IPS DF 19.7 (cell line): ENCODE results near the gene TNIP3.
"Not testable (repeated sequence)": the region's sequence is repeated elsewhere in the genome, so short reads cannot be mapped to it uniquely, and the experiment has no call there.

ENCODE experiments used
- DNase-seq: peaks from one replicate; pipeline ENCODE4 v3.0.0-alpha.2; 2013; ENCODE audit warnings: low read depth, low spot score

The TNIP3 gene

DNA sequence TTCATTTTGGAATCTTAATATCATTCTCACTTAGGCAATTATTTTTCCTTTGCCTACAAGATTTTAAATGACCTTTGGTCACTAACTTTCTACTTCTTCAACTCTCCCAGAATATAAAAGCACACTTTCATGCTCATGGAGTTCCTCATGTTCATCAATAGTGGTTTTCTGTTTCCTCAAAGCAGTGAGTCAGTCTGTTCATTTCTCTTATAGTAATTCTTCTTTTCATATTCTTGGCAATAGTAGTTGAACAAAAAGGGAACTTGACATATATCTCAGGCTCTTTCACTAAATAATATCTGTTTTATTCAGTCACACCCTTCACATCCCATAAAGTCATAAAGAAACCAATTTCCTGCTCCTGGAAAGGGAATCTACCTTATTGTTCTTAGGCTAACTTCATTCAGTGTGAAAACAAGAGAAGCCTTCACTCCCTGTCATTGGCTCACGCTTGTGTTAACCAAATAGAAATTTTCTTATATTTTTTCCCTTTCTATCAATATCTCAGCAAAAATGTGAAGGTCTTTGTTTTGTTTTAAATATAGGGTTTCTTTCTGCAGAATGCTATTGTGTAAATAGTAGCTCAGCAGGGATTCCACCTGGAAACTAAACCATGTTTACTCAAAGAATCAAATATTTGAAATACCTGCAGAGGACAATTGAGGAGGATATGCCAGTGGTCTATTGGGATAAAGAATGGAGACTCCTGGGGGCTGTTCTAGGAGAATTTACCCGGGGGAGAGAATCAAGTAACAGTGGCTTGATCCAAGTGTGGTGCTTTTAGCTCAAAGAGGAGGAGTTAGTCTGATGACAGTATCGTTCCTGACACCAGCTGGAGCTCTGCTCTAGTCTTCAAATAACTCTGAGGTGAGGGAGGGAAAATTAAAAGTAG, 13.4 kb upstream of the TNIP3 start:
- peak; percentile 25 for DNase-seq

DNA sequence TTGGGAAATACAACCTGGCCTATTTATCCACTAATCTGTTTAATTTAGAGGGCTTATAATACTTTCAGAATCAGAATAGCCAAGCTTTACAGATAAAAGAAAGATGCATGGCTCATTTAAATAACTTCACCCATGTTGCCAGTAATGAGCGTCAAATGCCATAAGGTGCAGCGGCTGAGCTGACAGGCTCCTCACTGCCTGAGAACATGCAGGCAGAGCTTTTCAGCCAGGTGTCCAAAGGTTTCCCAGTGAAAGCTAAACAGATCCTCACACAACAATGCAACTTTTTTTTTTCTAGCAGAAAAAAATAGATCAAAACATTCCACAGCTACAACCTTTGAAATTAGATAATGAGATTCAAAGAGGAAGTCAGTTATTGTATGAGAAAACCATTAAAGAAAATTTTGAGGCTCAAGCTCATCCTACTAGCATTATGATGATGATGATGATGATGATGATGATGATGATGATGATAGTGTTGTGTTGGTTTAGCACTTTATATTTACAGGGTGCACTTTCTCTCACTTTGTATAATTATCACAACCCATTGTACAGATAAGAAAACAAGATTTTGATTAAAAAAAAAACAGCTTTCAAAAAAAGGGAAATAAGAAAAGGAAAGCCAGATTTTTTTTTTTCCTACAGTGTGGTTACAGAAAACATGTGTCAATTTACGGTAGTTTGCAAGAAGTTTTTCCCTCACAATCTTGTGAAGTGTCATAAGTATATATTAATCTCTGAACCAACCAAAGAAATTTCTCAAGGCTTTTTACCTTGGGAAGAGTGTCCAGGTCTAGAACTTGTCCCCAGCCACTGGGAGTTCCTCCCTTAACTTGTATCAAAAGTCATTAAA, 12.2 kb upstream of the TNIP3 start:
- no peak for DNase-seq

DNA sequence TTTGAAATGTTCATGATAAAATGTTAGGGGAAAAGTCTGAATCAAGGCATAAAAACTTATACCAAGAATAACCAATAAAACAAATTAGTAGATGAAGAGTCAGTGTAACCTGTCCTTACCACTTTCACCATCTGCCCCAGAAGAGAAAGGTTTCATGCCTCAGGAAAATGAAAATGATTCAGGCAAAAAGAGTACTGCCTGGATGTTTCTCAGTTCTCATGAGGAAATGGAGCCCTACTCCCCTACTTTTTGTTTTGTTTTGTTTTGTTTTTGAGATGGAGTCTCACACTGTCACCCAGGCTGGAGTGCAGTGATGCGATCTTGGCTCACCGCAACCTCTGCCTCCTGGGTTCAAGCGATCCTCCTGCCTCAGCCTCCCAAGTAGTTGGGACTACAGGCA, 7.4 kb upstream of the TNIP3 start:
- not testable (repeated sequence) for DNase-seq

DNA sequence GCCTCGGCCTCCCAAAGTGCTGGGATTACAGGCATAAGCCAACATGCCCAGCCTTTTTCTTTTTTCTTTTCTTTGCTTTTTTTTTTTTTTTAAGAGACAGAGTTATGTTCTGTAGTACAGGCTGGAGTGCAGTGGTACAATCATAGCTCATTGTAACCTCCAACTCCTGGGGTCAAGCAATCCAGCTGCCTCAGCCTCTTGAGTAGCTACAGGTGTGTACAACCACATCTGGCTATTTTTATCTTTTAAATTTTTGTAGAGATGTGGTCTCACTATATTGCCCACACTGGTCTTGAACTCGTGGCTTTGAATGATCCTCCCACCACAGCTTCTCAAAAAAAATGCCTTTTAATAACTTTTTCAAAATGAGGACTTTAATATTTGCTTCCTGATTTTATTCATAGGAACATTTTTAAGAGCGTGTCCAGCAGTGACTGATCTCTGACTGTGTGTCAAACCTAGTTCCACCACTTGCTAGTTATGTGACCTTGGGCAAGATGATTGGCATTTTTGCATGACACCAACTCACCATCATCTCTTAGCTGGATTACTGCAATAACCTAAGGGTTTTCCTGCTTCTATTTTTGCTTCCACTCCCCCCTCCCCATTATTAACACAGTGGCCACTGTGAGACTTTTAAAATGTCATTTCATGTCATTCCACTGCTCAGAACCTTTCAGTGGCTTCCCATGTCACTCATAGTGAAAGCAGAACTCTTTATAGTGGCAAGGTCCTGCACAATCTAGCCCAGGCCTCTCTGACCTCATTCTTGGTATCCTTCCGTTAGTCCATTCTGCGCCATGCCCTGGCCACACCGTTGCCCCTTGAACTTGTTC, 4.5 kb upstream of the TNIP3 start:
- no peak for DNase-seq

DNA sequence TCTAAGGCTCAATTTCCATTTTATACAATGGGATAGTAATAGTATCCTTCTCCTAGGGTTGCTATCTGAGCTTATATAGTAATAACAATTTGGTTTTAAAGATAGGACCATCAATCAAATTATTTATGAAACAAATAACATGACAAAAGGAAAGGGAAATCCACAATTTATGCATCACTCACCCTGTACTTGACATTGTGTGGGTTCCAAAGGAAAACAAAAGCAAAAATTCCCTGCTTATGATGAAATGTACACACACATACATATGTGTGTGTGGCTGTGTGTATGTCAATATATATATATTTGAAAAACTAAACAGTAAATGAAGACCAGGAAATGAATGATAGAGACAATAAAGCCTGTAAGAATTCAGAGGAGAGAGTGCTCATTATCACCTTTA, 2.9 kb upstream of the TNIP3 start:
- no peak for DNase-seq

DNA sequence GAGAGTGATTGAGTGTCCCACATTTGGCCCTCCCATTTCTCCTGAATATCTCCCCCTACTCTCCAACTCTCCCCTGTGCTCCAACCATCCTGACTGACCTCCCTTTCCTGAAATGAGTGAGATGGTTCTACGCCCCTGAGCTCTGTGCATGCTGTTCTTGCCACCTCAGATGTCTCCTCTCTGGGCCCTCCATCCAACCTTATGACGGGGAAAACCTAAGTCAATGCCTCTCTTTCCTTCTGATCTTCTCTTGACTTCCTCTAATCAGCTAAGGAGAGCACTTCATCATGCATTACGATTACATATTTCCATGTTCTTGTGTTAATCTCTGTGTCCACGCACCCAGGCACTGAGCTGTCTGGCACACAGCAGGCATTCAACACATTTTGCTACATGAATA, 1.1 kb upstream of the TNIP3 start:
- no peak for DNase-seq

DNA sequence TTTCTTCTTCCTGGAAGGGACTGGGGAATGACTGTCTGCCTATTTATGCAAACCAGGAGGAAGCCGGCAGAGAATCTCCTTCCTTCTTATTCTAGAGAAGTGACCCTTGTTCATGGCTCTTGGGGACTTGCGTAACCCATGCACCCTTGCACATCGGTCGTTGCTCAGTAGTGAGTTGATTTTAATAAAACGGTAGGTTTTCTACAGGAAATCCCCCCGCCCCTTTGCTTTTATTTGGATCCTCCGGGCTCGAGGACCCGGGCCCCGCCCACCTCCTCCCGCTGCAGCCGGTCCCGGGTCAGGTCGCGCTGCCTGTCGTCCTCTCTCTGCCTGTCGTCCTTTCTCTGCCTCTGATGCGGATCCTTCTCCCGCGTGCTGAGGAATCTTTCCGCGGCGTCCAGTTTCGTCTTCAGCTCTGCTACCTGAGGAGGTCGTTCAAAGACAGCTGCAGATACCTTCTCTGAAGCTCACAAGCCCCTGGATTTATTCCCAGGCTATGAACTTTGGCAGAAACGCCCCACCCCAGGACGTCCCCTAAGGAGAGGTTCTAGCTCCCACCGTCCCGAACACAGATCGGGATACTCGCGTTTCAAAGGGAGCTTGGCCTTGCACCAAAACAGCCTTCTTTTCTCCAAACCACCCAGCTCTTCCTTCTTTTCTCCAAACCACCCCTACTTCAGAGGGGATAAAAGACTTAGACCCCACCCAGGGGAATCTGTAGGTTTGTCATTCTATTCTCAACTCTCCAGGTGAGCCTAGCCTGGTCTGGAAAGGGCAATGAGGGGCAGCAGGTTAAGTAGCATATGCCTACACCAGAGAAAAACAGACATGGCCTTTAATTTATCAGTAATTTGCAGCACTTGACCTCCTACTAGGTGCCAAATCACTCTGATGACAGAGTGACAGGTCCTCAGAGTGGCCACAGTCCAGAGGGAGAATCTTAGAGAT, 7.0 kb downstream of the TNIP3 start:
- DNase-seq, result no peak

DNA sequence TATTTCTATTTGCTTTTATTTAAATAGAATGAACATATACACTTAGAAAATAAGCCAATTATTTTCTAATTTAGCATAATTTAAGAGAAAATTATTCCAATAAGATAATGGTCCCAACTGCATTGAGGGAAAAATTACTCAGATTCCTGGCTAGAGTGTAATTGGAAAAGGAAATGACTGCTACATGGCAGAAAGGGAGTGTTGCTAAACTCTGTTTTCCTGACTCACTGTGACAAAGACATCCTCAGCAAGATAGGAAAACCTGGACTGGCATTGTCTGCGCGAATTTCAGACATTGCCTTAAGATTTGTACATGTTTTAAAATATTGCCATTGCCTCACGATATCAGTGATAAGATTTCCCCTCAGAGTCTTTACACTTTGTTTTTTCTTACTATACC, 8.2 kb downstream of the TNIP3 start:
- no peak for DNase-seq

DNA sequence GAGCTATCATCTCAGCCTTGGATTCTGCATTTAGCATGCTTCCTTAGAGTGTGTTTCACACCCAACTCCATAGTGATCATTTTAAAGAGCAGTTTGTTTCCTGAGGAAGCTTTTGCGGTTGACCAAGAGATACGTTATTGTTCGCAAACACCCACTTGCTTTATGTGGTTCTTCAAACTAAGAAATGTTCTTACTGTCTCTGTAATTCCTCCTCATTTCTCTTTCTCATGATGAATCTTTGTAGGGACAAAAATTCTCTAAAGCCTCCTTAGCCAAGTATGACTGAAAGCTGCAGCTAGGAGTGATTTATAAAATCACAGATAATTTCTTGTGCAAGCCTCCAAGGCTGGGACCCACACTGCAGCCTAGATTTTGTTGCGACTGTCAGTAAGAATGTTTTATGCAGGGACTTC, 10.0 kb downstream of the TNIP3 start:
- DNase-seq, result no peak

DNA sequence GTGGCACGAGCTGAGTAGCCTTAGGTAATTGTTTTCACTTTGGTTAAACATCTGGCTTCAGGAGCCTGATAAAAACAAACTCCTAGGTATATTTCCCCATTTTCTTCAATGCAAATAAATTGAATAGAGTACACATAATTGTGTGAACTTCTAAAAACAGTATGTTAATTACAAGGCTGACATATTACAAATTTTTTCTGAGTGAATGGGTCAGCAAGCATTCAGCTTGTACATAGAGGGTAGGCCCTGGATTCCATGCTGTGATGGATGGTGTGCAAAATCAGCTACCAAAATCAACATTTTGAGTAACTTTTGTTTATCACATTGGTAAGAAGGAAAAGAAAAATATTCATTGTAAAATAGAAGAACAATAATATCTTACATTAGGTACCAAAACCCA, 12.2 kb downstream of the TNIP3 start:
- no peak for DNase-seq

DNA sequence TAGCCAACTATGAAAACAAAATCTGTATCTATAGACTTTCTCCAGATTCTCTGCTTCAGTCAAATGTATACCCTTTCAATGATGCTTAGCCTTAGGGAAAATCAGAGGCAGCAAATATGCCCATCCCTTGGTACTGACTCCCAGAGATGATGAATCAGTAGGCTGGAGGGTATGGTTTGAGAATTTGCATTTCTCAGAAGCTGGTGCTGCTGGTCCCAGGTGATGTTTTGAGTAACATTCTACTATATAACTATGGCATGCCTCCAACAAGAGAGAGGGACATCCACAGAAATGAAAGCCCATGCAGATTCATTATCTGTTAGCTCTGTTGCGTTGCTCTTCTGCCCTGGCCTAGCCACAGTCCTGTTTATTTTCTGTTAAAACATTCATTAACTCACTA, 13.6 kb downstream of the TNIP3 start:
- DNase-seq, result no peak

DNA sequence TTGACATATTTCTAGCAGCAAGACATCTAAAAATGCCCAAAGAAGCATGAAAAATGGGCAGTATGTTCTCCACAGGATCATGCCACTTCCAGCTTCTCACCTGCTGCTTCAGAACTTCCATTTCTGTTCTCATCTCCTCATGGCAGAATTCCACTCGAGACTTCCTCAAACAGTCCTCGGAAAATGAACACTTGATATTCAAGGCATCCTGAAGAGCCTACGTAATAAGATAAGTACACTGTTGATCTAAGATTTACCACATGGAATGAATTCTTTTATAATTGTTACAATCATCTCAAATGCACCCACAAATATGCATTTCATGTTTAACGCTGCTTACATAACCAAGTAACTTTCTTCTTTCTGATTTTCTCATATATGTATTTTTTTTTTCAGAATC, 14.1 kb downstream of the TNIP3 start:
- no peak for DNase-seq

DNA sequence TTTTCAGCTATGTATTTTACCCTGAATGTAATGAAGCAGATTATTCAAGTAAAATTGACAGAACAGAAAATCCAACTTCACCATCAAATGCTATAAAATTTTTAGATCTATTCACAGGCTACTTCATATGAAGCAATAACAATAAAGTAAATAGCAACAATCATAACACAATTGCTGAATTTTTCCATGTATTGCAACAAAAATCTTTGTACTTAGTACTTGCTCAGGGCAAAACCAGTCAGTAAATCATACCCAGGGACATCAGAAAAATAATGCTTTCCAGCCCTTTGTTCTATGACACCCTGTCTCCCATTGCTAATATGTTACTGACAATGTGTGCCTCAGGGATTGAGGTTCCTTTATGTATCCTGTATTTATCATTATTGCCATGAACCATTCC, 15.5 kb downstream of the TNIP3 start:
- DNase-seq, result no peak

DNA sequence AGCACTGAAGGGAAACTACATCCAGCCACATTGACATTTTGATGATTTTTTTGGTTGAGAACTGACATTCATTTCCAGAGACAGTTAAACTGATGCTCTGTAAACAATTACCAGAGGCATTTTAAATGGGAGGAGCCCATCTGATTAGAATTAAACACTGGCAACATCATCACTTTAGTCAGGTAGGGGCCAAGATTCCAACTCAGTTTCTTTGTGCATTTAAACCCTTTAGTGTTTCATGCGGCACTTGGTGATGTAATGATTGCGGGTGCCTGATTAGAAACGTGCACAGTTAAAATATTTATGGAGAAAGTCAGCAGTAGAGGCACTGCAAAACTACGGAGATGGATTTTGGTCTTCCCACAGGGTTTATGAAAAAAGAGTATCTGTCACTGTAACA, 16.1 kb downstream of the TNIP3 start:
- DNase-seq, result no peak

DNA sequence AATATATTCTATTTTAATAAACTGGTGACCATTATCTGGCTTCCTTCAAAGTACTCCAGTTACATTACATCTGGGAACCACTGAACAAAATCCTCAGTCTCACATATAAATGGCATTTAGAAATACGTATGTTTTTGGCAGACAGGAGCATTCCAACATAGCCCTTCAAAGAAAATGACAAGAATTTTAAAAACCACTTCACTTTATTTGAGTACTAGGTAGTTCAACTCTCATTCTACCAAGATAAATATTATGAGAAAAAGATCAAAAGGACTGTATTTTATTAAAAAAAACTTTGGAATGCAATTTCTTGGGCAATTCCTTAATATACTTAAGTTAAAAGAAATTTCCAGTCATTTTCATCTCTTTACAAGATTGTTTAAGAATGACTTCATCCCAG, 17.6 kb downstream of the TNIP3 start:
- no peak for DNase-seq

DNA sequence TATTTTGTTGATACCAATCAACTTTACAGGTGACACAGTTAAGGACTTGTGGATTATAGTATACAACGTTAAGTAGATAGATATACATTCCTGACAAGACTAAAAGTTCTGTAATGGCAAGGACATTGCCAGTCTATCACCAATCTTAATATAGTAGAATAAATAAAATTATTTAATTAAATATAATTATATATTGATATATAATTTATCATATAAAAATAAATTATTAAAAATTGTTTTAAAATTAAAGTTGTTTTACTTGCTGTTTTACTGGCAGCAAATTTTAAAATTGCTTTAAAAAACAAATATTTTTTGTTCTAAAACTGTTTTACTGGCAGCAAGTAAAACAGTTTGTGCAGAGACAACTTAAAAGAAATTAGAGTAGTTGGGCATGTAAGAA, 18.7 kb downstream of the TNIP3 start:
- DNase-seq, result no peak

DNA sequence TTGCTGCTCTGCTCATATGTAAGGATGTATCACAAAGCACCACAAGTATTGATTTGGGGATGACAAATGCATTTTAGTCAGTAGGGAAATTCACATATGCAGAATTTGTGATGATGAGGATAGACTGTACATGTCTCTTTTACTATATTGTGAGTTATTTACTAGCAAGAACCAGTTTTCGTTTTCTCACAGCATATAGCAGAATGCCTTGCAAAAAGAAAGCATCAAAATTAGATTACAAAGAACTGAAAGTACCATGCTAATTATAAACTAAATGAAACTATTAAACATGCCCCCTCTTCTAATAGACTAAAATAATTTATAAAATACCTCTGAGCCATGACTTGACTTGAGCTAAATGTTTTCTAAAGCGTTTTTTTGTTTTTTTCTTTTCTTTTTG, 20.1 kb downstream of the TNIP3 start:
- no peak for DNase-seq

DNA sequence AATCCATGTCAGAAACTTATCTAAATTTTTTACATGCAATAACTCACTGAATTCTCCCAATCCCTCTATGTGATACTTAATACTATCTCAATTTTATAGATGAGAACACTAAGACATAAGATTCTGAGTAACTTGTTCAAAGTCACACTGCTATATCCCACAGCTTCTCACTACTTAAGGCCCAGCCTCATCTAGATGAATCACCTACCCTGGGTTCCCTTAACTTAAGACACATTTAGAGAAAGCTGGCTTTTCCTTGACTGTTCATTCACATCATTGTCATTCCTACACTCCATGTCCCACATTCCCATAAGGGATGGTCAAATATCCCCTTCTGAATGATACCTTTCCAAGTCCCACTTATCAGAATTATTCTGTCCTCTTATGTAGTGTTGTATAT, 21.0 kb downstream of the TNIP3 start:
- DNase-seq, result no peak

DNA sequence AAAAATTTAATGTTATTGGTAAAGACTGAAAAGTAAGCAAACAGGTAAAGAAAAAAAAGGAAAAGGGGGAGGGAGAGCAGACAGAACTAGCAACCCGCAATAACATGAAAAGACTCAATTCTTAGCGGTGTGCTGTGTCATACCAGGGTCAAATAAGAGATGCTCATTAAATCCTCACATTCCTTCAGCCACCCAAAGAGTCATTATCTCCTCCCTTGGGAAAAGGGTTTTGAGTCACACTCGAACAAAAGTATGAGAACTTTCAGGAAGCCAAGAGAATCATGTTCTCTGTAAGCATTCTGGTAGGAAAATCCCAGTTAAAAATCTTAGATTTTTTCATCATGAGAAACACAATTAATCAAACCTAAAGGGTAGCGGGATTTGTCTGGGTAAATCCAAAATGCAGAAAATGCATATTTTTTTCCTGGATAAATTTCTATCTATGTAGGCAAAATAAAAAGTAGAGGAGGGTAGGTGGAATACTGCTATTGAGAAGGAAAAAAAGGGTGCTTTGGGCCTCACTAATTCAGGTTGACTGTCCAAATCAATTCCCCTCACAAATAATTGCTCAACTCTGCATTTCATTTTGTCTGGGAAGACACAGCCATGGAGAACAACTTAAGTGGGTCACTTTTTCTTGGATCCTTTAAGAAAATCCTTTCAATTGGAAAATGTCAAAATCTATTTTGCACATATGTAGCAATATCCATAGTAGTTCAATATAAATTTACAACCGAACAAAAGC, 23.2 kb downstream of the TNIP3 start:
- no peak for DNase-seq

DNA sequence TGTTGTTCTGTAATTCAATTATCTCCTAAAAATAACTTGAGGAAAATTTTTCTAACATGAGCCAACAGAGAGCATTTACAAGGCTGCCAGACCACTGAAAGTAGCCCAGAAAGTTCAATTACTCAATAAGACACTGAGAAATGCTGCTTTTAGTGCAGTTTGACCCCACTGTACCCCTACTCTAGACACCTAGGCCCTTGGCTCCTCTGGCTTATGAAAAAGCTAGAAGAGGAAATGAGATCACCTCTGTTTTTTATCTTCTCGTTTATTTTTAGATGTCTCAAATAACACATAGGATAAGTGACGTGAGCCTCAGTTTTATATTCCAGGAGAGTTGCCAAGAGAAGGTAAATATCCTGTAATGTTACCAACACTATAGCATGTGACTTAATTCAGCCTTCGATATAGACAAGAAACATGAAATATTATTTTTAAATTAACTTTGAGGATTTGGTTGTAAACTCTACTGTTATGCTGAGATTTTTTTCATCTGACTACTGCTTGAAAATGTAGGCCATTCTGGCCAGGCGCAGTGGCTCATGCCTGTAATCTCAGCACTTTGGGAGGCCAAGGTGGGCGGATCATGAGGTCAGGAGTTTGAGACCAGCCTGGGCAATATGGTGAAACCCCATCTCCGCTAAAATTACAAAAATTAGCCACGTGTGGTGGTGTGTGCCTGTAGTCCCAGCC, 24.4 kb downstream of the TNIP3 start:
- DNase-seq, result no peak
